Gastrocnemius medialis (tissue), 4 donors: ENCODE data around the gene CNTN2.

Experiments used
- CTCF ChIP-seq, 5 experiments: fragments of 450-650 bp in 3 of 5; fragments of 200-600 bp in 2 of 5; sonication (generic) in 2 of 5; IDR thresholded peaks in 4 of 5; conservative IDR thresholded peaks in 1 of 5; 1 replicate in 4 of 5; 2 replicates in 1 of 5; pipeline ENCODE4 v1.5.1; 2016 to 2019; ENCODE audit warnings: antibody characterized with exemption in 5 of 5, mild to moderate bottlenecking in 3 of 5, moderate library complexity in 3 of 5
- POLR2A ChIP-seq, 2 donors: fragments of 450-650 bp; IDR thresholded peaks; one replicate each; pipeline ENCODE4 v1.6.1; 2017; ENCODE audit warnings: antibody characterized with exemption in 2 of 2, mild to moderate bottlenecking in 2 of 2, moderate library complexity in 2 of 2

- no peak for TF ChIP-seq POLR2A (IDR thresholded peaks at IDR 0.05)
- no peak for TF ChIP-seq CTCF (IDR thresholded peaks at IDR 0.05 in 4 of 5, conservative IDR thresholded peaks at IDR 0.05 in 1 of 5)
Measured at GRCh38 chr1:205082431-205082830, 39.4 kb downstream of the CNTN2 start.
